Neural crest cell (in vitro differentiated cells): ENCODE results near the gene NGDN. TPM values are rescaled to one million over a fixed set of nuclear protein-coding genes. Genes with fewer than 3 reads are reported as not detected.
"Not testable (repeated sequence)": the region's sequence is repeated elsewhere in the genome, so short reads cannot be mapped to it uniquely, and the experiment has no call there.

ENCODE experiments used
- DNase-seq: peaks from one replicate; pipeline ENCODE4 v3.0.0; 2021; ENCODE audit warnings: low read depth, mixed read lengths, low spot score
- H3K27ac Mint-ChIP-seq: one replicate; pipeline ENCODE4 v1.8.0; 2021; ENCODE audit warnings: mild to moderate bottlenecking, mixed read lengths; ENCODE audit not compliant: unreplicated experiment
- H3K27me3 Mint-ChIP-seq: 2 replicates; pipeline ENCODE4 v1.8.0; 2021; ENCODE audit warnings: low read depth, mild to moderate bottlenecking, mixed read lengths
- H3K36me3 Mint-ChIP-seq: 2 replicates; pipeline ENCODE4 v1.8.0; 2021; ENCODE audit warnings: low read depth, mild to moderate bottlenecking, mixed read lengths
- H3K4me1 Mint-ChIP-seq: 2 replicates; pipeline ENCODE4 v1.8.0; 2021; ENCODE audit warnings: mixed read lengths
- H3K4me3 Mint-ChIP-seq: one replicate; pipeline ENCODE4 v1.8.0; 2021; ENCODE audit warnings: mild to moderate bottlenecking, mixed read lengths
- H3K9me3 Mint-ChIP-seq: 2 replicates; pipeline ENCODE4 v1.8.0; 2021; ENCODE audit warnings: mixed read lengths
- CTCF ChIP-seq: fragments of 200-600 bp; sonication (generic); conservative IDR thresholded peaks from 2 replicates; pipeline ENCODE4 v1.5.0; 2021; ENCODE audit warnings: antibody characterized with exemption, mild to moderate bottlenecking
- total RNA-seq: library from RNA; stranded (reverse); gene quantifications from 2 replicates; pipeline ENCODE4 v1.2.1, GENCODE V29; 2021

Gene NGDN
- total RNA-seq, 1 donor from 2014 or later = 53.3 TPM

GRCh38 chr14:23454445-23454856 lies 15.1 kb upstream of the NGDN start:
- no peaks in the 10 kb centered on the region for H3K9me3 Mint-ChIP-seq
- TF ChIP-seq CTCF = no peak
- H3K27ac Mint-ChIP-seq = peak overlapping the region; percentile 54
- H3K4me1 Mint-ChIP-seq = peaks cover 6% of the 10 kb centered on the region
- no peak for DNase-seq
- peaks cover 30% of the 10 kb centered on the region for H3K27me3 Mint-ChIP-seq
- no peaks in the 10 kb centered on the region for H3K36me3 Mint-ChIP-seq
- H3K4me3 Mint-ChIP-seq = no peak overlapping the region

GRCh38 chr14:23456883-23457586 lies 12.5 kb upstream of the NGDN start:
- DNase-seq, H3K4me3 Mint-ChIP-seq, H3K36me3 Mint-ChIP-seq, H3K27ac Mint-ChIP-seq, H3K4me1 Mint-ChIP-seq, H3K9me3 Mint-ChIP-seq: not testable (repeated sequence)
- TF ChIP-seq CTCF = peak; percentile 36
- peaks cover 34% of the 10 kb centered on the region for H3K27me3 Mint-ChIP-seq

GRCh38 chr14:23457587-23458445 lies 11.7 kb upstream of the NGDN start:
- no peak for TF ChIP-seq CTCF
- Mint-ChIP-seq H3K27ac (no peak overlapping the region), H3K9me3 (no peaks in the 10 kb centered on the region), H3K4me3 (no peak overlapping the region), H3K27me3 (peaks cover 34% of the 10 kb centered on the region), H3K36me3 (no peaks in the 10 kb centered on the region), H3K4me1 (peaks cover 6% of the 10 kb centered on the region)
- DNase-seq = no peak

- Mint-ChIP-seq H3K36me3 (no peaks in the 10 kb centered on the region), H3K9me3 (no peaks in the 10 kb centered on the region), H3K4me3 (no peak overlapping the region), H3K27ac (no peak overlapping the region), H3K4me1 (peaks cover 5% of the 10 kb centered on the region), H3K27me3 (peaks cover 22% of the 10 kb centered on the region)
- no peak for DNase-seq
- TF ChIP-seq CTCF = no peak
These were observed 8.5 kb upstream of the NGDN start for GRCh38 chr14:23460960-23461359.

GRCh38 chr14:23464700-23465099 lies 4.8 kb upstream of the NGDN start:
- H3K9me3 Mint-ChIP-seq = no peaks in the 10 kb centered on the region
- no peak overlapping the region for H3K4me3 Mint-ChIP-seq
- DNase-seq = no peak
- no peak for TF ChIP-seq CTCF
- H3K4me1 Mint-ChIP-seq = peaks cover 5% of the 10 kb centered on the region
- no peak overlapping the region for H3K27ac Mint-ChIP-seq
- H3K36me3 Mint-ChIP-seq = no peaks in the 10 kb centered on the region
- H3K27me3 Mint-ChIP-seq = peaks cover 10% of the 10 kb centered on the region
